CD4-positive, alpha-beta memory T cell (primary cell): ENCODE data around the gene SLC27A5. TPM values are rescaled to one million over a fixed set of nuclear protein-coding genes. Genes with fewer than 3 reads are reported as not detected.

ENCODE experiments used
- CTCF ChIA-PET: fragments of 350-600 bp; sonication (Branson Sonifier 250); formaldehyde crosslinking; loops from one replicate; lab custom pipeline; 2021; ENCODE audit warnings: inconsistent platforms; ENCODE audit not compliant: partially characterized antibody; lab: Charles Lee
- POLR2A ChIA-PET: fragments of 350-600 bp; sonication (Branson Sonifier 250); formaldehyde crosslinking; loops from one replicate; lab custom pipeline; 2021; ENCODE audit not compliant: partially characterized antibody; lab: Charles Lee
- DNase-seq, 5 donors: peaks; one replicate each; pipeline versions ENCODE4 v3.0.0 to v3.0.0-alpha.2; 2020 to 2022; ENCODE audit warnings: mixed read lengths in 1 of 5
- H3K27ac ChIP-seq: one replicate; pipeline ENCODE4 v1.7.0; 2013; ENCODE audit warnings: low read depth, low read length
- H3K27me3 ChIP-seq: 2 replicates; pipeline ENCODE4 v1.7.0; 2013; ENCODE audit warnings: mild to moderate bottlenecking, low read length, moderate library complexity; ENCODE audit not compliant: insufficient read depth
- H3K36me3 ChIP-seq: 2 replicates; pipeline ENCODE4 v1.7.0; 2013; ENCODE audit warnings: mild to moderate bottlenecking, low read length, moderate library complexity; ENCODE audit not compliant: insufficient read depth
- H3K4me1 ChIP-seq: 2 replicates; pipeline ENCODE4 v1.7.0; 2013; ENCODE audit warnings: mild to moderate bottlenecking, low read length, moderate library complexity; ENCODE audit not compliant: insufficient read depth
- H3K4me3 ChIP-seq, 2 donors: one replicate each; pipeline ENCODE4 v1.7.0; 2013; ENCODE audit warnings: low read length in 2 of 2, mild to moderate bottlenecking in 1 of 2
- H3K9me3 ChIP-seq, 2 donors: one replicate each; pipeline ENCODE4 v1.7.0; 2013; ENCODE audit warnings: low read length in 2 of 2, control low read depth in 1 of 2; ENCODE audit not compliant: control insufficient read depth in 1 of 2
- H3K27ac Mint-ChIP-seq, 7 donors: one replicate each; pipeline ENCODE4 v1.8.0; 2020 to 2021; ENCODE audit warnings: mixed read lengths in 7 of 7, mild to moderate bottlenecking in 6 of 7, inconsistent platforms in 3 of 7, moderate library complexity in 3 of 7
- H3K27me3 Mint-ChIP-seq, 2 donors: one replicate each; pipeline ENCODE4 v1.8.0; 2020 to 2021; ENCODE audit warnings: mixed read lengths in 2 of 2
- H3K36me3 Mint-ChIP-seq, 2 donors: one replicate each; pipeline ENCODE4 v1.8.0; 2020 to 2021; ENCODE audit warnings: mixed read lengths in 2 of 2, inconsistent platforms in 1 of 2, mild to moderate bottlenecking in 1 of 2
- H3K4me1 Mint-ChIP-seq, 4 donors: one replicate each; pipeline ENCODE4 v1.8.0; 2020 to 2021; ENCODE audit warnings: mixed read lengths in 4 of 4, mild to moderate bottlenecking in 1 of 4
- H3K4me3 Mint-ChIP-seq, 8 donors: one replicate each; pipeline ENCODE4 v1.8.0; 2020 to 2021; ENCODE audit warnings: mixed read lengths in 8 of 8, mild to moderate bottlenecking in 7 of 8, moderate library complexity in 6 of 8, inconsistent platforms in 3 of 8
- H3K9me3 Mint-ChIP-seq, 8 donors: one replicate each; pipeline ENCODE4 v1.8.0; 2020 to 2021; ENCODE audit warnings: mixed read lengths in 8 of 8, mild to moderate bottlenecking in 5 of 8, inconsistent platforms in 3 of 8, moderate library complexity in 1 of 8
- intact Hi-C: fragments of 100-400 bp; cut with micrococcal nuclease; formaldehyde crosslinking; loops from one replicate; pipeline ENCODE4 v1.15.1; 2023
- polyA plus RNA-seq, 2 donors: library from polyadenylated mRNA; unstranded; fragments of 300-500 nt; fragmentation: Illumina TruSeq; gene quantifications; one replicate each; pipeline ENCODE4 v1.2.3, GENCODE V29; 2021
- total RNA-seq, 2 experiments: library from RNA; stranded (reverse); gene quantifications; one replicate each; pipeline ENCODE4 v1.2.3, GENCODE V29; 2021

SLC27A5 gene
- total and polyA plus RNA-seq, 4 experiments from 2014 or later: 10.5 to 23.6 (median 14.1) TPM

- intact Hi-C loops: no loop called here
Observed at GRCh38 chr19:58558066-58558622, 46.4 kb upstream of the SLC27A5 start, which contains the start of gene UBE2M. UBE2M (minus strand) TSS chr19:58558611; CDS start chr19:58558381, 230 bp downstream.

DNA sequence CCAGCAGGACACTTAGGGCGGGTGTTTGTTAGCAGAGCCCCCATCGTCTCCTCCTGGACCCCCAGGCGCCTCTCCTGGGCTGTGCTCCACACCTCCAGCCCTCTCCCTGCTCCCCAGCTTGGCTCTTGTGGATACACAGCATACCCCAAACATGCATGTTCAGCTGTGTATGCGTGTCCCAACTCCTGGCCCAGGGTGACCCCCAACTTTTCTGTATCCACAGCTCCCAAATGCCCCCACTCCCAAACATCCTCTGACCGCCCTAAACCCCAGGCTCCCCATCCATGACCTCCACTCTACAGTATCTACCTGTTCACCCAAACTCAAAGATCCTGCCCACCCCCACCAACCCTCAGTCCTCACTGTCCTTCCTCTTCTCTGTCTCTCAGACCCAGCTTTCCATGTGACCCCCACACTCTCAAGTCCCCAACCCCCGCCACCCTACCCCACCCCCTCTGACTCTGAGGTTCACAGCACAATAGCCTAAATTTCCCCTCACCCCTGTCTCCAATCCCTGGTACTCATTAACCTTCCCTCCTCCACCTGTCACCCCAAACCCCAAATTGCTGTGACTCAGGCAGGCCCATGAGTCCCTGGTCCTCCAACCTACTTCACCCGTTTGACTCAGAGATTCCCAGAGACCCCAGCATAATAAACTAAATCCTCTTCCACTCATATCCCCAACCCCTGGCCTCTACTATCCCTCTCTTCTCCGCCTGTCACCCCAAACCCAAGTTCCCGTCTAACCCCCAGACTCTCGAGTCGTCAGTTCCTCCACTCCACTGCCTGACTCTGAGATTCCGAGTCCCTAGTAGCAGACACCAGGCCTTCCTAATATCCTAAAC is 45.7 kb upstream of the SLC27A5 start:
- peaks cover 73% of the 10 kb centered on the region for H3K4me1 ChIP-seq
- no peaks in the 10 kb centered on the region for H3K27me3 Mint-ChIP-seq
- no peaks in the 10 kb centered on the region for H3K9me3 ChIP-seq
- H3K4me3 ChIP-seq: peak overlapping the region; percentile 78 to 84
- H3K27ac Mint-ChIP-seq: peak overlapping the region; percentile 96 to 99 (median 97)
- peaks cover 23% of the 10 kb centered on the region for H3K36me3 ChIP-seq
- POLR2A ChIA-PET: interaction anchor here (0.8 to 7.3 kb wide), 8 partner anchors 7 to 118 kb away, joined by 3 to 104 read pairs (median 5); partner anchors contain the start of genes MZF1, TRIM28, ZBTB45 and ZNF132
- H3K9me3 Mint-ChIP-seq: peaks cover 0 to 2% (median 0%) of the 10 kb centered on the region in 8 donors
- DNase-seq: peak in 1 of 5 donors; percentile 53
- CTCF ChIA-PET: interaction anchor here (0.9 kb wide), 1 partner anchor 38 kb away, joined by 4 read pairs; the partner anchor contains the start of gene ZBTB45
- H3K27me3 ChIP-seq: no peaks in the 10 kb centered on the region
- H3K36me3 Mint-ChIP-seq: peaks cover 21 to 48% of the 10 kb centered on the region in 2 donors
- peaks cover 30 to 94% (median 61%) of the 10 kb centered on the region in 4 donors for H3K4me1 Mint-ChIP-seq
- peak overlapping the region; percentile 99 for H3K27ac ChIP-seq
- intact Hi-C loops: no loop called here
- H3K4me3 Mint-ChIP-seq: peak overlapping the region; percentile 91 to 97 (median 92)

More at GRCh38 chr19:58558066-58558622, 46.4 kb upstream of the SLC27A5 start, which contains the start of gene UBE2M:
- POLR2A ChIA-PET: interaction anchor here (0.8 to 7.3 kb wide), 10 partner anchors 8 to 195 kb away, joined by 3 to 104 read pairs (median 6); partner anchors contain the start of genes MZF1, TRIM28, ZBTB45 and ZNF132
- Mint-ChIP-seq H3K36me3 (peaks cover 16 to 41% of the 10 kb centered on the region in 2 donors), H3K27ac (peak within 1 kb of the TSS; percentile 97 to 99 (median 99)), H3K27me3 (no peaks in the 10 kb centered on the region), H3K4me1 (peaks cover 26 to 94% (median 59%) of the 10 kb centered on the region in 4 donors), H3K4me3 (peak within 1 kb of the TSS; percentile 94 to 98 (median 97)), H3K9me3 (peaks cover 0 to 2% (median 0%) of the 10 kb centered on the region in 8 donors)
- Histone ChIP-seq H3K27ac (peak within 1 kb of the TSS; percentile 99), H3K9me3 (no peaks in the 10 kb centered on the region), H3K27me3 (no peaks in the 10 kb centered on the region), H3K36me3 (peaks cover 17% of the 10 kb centered on the region), H3K4me1 (peaks cover 77% of the 10 kb centered on the region), H3K4me3 (peak within 1 kb of the TSS; percentile 78 to 100)
- DNase-seq: peak in 4 of 5 donors; percentile 69 to 84 (median 74)
- CTCF ChIA-PET: no interaction called here

- H3K4me1 Mint-ChIP-seq: peaks cover 30 to 90% (median 60%) of the 10 kb centered on the region in 4 donors
Observed at GRCh38 chr19:58556622-58557220, 44.9 kb upstream of the SLC27A5 start.

GRCh38 chr19:58555920-58556621 is 44.3 kb upstream of the SLC27A5 start:
- Mint-ChIP-seq H3K4me1 (peaks cover 30 to 84% (median 55%) of the 10 kb centered on the region in 4 donors), H3K4me3 (peak overlapping the region in 7 of 8 donors; percentile 55 to 97 (median 91)), H3K36me3 (peaks cover 28 to 61% of the 10 kb centered on the region in 2 donors), H3K9me3 (peaks cover 0 to 3% (median 0%) of the 10 kb centered on the region in 8 donors), H3K27ac (peak overlapping the region; percentile 89 to 99 (median 99)), H3K27me3 (no peaks in the 10 kb centered on the region)
- ChIA-PET POLR2A (interaction anchor here (0.5 to 7.3 kb wide), 12 partner anchors 8 to 373 kb away, joined by 3 to 104 read pairs (median 12); partner anchors contain the start of genes MZF1, TRIM28, ZBTB45 and ZNF132), CTCF (interaction anchor here (1.3 to 3.8 kb wide), 2 partner anchors 19 to 37 kb away, joined by 6 to 28 read pairs; partner anchors contain the start of gene ZBTB45)
- Histone ChIP-seq H3K36me3 (peaks cover 36% of the 10 kb centered on the region), H3K4me1 (peaks cover 60% of the 10 kb centered on the region), H3K4me3 (no peak overlapping the region), H3K27ac (peak overlapping the region; percentile 99), H3K27me3 (no peaks in the 10 kb centered on the region), H3K9me3 (no peaks in the 10 kb centered on the region)
- peak in 1 of 5 donors; percentile 43 for DNase-seq
- intact Hi-C loops: loop anchor here (1.0 kb wide), 1 partner anchor 12 kb away; the partner anchor contains the start of gene TRIM28

More at GRCh38 chr19:58556622-58557220, 44.9 kb upstream of the SLC27A5 start:
- Mint-ChIP-seq H3K4me3 (peak overlapping the region; percentile 2 to 97 (median 88)), H3K9me3 (peaks cover 0 to 2% (median 0%) of the 10 kb centered on the region in 8 donors), H3K27ac (peak overlapping the region; percentile 89 to 99 (median 97)), H3K36me3 (peaks cover 27 to 55% of the 10 kb centered on the region in 2 donors), H3K27me3 (no peaks in the 10 kb centered on the region)
- intact Hi-C loops: no loop called here
- DNase-seq: no peak
- CTCF ChIA-PET: interaction anchor here (0.9 kb wide), 1 partner anchor 37 kb away, joined by 4 read pairs; the partner anchor contains the start of gene ZBTB45
- peaks cover 66% of the 10 kb centered on the region for H3K4me1 ChIP-seq
- H3K27ac ChIP-seq: peak overlapping the region; percentile 99
- H3K9me3 ChIP-seq: no peaks in the 10 kb centered on the region
- H3K27me3 ChIP-seq: no peaks in the 10 kb centered on the region
- peak overlapping the region in 1 of 2 donors; percentile 78 for H3K4me3 ChIP-seq
- H3K36me3 ChIP-seq: peaks cover 30% of the 10 kb centered on the region
- POLR2A ChIA-PET: interaction anchor here (0.9 to 7.3 kb wide), 5 partner anchors 11 to 43 kb away, joined by 4 to 104 read pairs (median 6); partner anchors contain the start of genes TRIM28 and ZBTB45

DNA sequence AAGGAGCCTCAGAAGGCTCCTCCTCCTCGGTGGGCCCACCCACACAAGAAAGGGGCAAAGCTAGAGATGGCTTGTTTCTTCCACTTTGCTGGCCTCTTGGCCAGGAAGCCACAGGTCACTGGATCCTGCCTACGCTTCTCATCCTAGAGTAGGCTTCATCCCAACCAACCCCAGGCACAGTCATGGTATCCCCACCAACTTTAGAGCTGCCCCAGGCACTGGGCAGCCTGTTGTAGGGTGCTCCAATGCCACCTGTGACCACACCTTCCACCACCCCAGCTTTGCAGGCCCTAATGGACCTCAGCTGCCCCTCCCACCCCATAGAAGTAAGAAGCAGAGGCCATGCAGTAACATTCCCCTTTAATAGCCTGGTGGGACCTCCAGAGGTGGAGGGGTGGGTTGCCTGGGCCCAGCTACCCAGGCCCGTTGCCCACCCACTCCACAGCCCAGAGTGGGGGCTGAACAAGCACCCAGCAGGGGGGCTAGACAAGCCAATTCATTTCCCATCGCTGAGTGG is 43.6 kb upstream of the SLC27A5 start:
- no peaks in the 10 kb centered on the region for H3K9me3 ChIP-seq
- H3K4me1 ChIP-seq: peaks cover 54% of the 10 kb centered on the region
- peak overlapping the region; percentile 96 to 98 (median 97) for H3K4me3 Mint-ChIP-seq
- peak overlapping the region; percentile 85 to 100 for H3K4me3 ChIP-seq
- peak overlapping the region; percentile 99 for H3K27ac ChIP-seq
- peaks cover 31 to 68% of the 10 kb centered on the region in 2 donors for H3K36me3 Mint-ChIP-seq
- peaks cover 32 to 77% (median 52%) of the 10 kb centered on the region in 4 donors for H3K4me1 Mint-ChIP-seq
- H3K36me3 ChIP-seq: peaks cover 43% of the 10 kb centered on the region
- ChIA-PET POLR2A (interaction anchor here (0.5 to 3.6 kb wide), 17 partner anchors 8 to 372 kb away, joined by 3 to 89 read pairs (median 7); partner anchors contain the start of genes ERVK3-1, MZF1, TRIM28 and ZBTB45), CTCF (interaction anchor here (0.9 to 3.8 kb wide), 5 partner anchors 12 to 42 kb away, joined by 3 to 28 read pairs (median 6); partner anchors contain the start of gene ZBTB45)
- H3K9me3 Mint-ChIP-seq: peaks cover 0 to 3% (median 0%) of the 10 kb centered on the region in 8 donors
- no peaks in the 10 kb centered on the region for H3K27me3 ChIP-seq
- peak in 1 of 5 donors; percentile 30 for DNase-seq
- intact Hi-C loops: loop anchor here (1.0 kb wide), 1 partner anchor 11 kb away; the partner anchor contains the start of gene TRIM28
- H3K27me3 Mint-ChIP-seq: no peaks in the 10 kb centered on the region
- peak overlapping the region; percentile 97 to 99 (median 99) for H3K27ac Mint-ChIP-seq
